ENCODE measurements around the gene HYAL3.
A peak's percentile ranks its signal among the peaks of the same experiment; 100 is the strongest.

Gene HYAL3

GRCh38 chr3:50319894-50320625 is 20.9 kb upstream of the HYAL3 start:
- peak overlapping the region; percentile 72 to 74 for H3K4me3 ChIP-seq (replicated peaks in 1 of 2; ENCODE audit: low read depth in 2 of 2, low read length in 2 of 2)
- no peak for DNase-seq (ENCODE audit: low read depth in 2 of 2)
- TF ChIP-seq CTCF (IDR thresholded peaks at IDR 0.05; ENCODE audit: low read depth, low read length) = no peak

GRCh38 chr3:50319181-50319893 is 20.1 kb upstream of the HYAL3 start:
- H3K4me3 ChIP-seq (replicated peaks in 1 of 2; ENCODE audit: low read depth in 2 of 2, low read length in 2 of 2) = peak overlapping the region in 1 of 2 donors; percentile 74
- DNase-seq (ENCODE audit: low read depth in 2 of 2) = no peak
- TF ChIP-seq CTCF (IDR thresholded peaks at IDR 0.05; ENCODE audit: low read depth, low read length) = no peak

- no peak overlapping the region for H3K4me3 ChIP-seq (replicated peaks in 1 of 2; ENCODE audit: low read depth in 2 of 2, low read length in 2 of 2)
- TF ChIP-seq CTCF (IDR thresholded peaks at IDR 0.05; ENCODE audit: low read depth, low read length) = no peak
- DNase-seq (ENCODE audit: low read depth in 2 of 2) = no peak
These were observed 19.4 kb upstream of the HYAL3 start for GRCh38 chr3:50318615-50319014.

GRCh38 chr3:50318163-50318562 is 19.0 kb upstream of the HYAL3 start:
- no peak overlapping the region for H3K4me3 ChIP-seq (replicated peaks in 1 of 2; ENCODE audit: low read depth in 2 of 2, low read length in 2 of 2)
- DNase-seq (ENCODE audit: low read depth in 2 of 2) = no peak
- no peak for TF ChIP-seq CTCF (IDR thresholded peaks at IDR 0.05; ENCODE audit: low read depth, low read length)

GRCh38 chr3:50317300-50317699 is 18.1 kb upstream of the HYAL3 start:
- no peak for DNase-seq (ENCODE audit: low read depth in 2 of 2)
- no peak for TF ChIP-seq CTCF (IDR thresholded peaks at IDR 0.05; ENCODE audit: low read depth, low read length)
- H3K4me3 ChIP-seq (replicated peaks in 1 of 2; ENCODE audit: low read depth in 2 of 2, low read length in 2 of 2) = no peak overlapping the region

GRCh38 chr3:50316657-50317242 is 17.5 kb upstream of the HYAL3 start:
- no peak overlapping the region for H3K4me3 ChIP-seq (replicated peaks in 1 of 2; ENCODE audit: low read depth in 2 of 2, low read length in 2 of 2)
- peak in 1 of 2 donors; percentile 40 for DNase-seq (ENCODE audit: low read depth in 2 of 2)
- TF ChIP-seq CTCF (IDR thresholded peaks at IDR 0.05; ENCODE audit: low read depth, low read length) = no peak
